ENCODE data around the gene CCDC192. TPM values are rescaled to one million over a fixed set of nuclear protein-coding genes. Genes with fewer than 3 reads are reported as not detected.

CCDC192 gene
- total RNA-seq, result not detected in 2 replicates

GRCh38 chr5:127702926-127703561, at the start of gene CCDC192:
CCDC192 (plus strand) TSS chr5:127703391; CDS start chr5:127703446, 55 bp downstream.

Other genes with a start within 250 kb of the CCDC192 start
- gene PRRC1, start 185.8 kb upstream of the CCDC192 start, total RNA-seq, result 70.9 and 72.3 TPM in 2 replicates
- gene CTXN3, start 54.3 kb upstream of the CCDC192 start, total RNA-seq, result not detected in 2 replicates

Data from epithelial cell of alveolus of lung (primary cell).